NCI-H128 (cell line): ENCODE measurements around the gene JADE2.
"Not testable (repeated sequence)": the region's sequence is repeated elsewhere in the genome, so short reads cannot be mapped to it uniquely, and the experiment has no call there.

ENCODE experiments used
- DNase-seq: peaks from one replicate; lab custom pipeline; 2025; ENCODE audit not compliant: unreplicated experiment; lab: John Stamatoyannopoulos, UW

The JADE2 gene

GRCh38 chr5:134507452-134507851 lies 18.0 kb upstream of the JADE2 start:
- no peak for DNase-seq

GRCh38 chr5:134508521-134509195 lies 16.8 kb upstream of the JADE2 start:
- no peak for DNase-seq

GRCh38 chr5:134509308-134510040 lies 16.0 kb upstream of the JADE2 start:
- DNase-seq, result no peak

- no peak for DNase-seq
Measured at GRCh38 chr5:134510970-134511795, 14.3 kb upstream of the JADE2 start.

GRCh38 chr5:134511796-134512660 lies 13.4 kb upstream of the JADE2 start:
- no peak for DNase-seq

GRCh38 chr5:134512661-134512999 lies 12.8 kb upstream of the JADE2 start:
- DNase-seq, result no peak

- no peak for DNase-seq
Measured at GRCh38 chr5:134515801-134516200, 9.7 kb upstream of the JADE2 start.

- DNase-seq, result not testable (repeated sequence)
Measured at GRCh38 chr5:134516984-134517383, 8.5 kb upstream of the JADE2 start.

- no peak for DNase-seq
Measured at GRCh38 chr5:134517553-134517952, 7.9 kb upstream of the JADE2 start.

- no peak for DNase-seq
Measured at GRCh38 chr5:134519989-134520388, 5.5 kb upstream of the JADE2 start.

GRCh38 chr5:134521841-134522240 lies 3.6 kb upstream of the JADE2 start:
- DNase-seq, result no peak

GRCh38 chr5:134523543-134524271 lies 1.8 kb upstream of the JADE2 start:
- no peak for DNase-seq

- DNase-seq, result no peak
Measured at GRCh38 chr5:134524272-134524825, 1.1 kb upstream of the JADE2 start.

GRCh38 chr5:134525683-134526482 lies 413 bp downstream of the JADE2 start:
- DNase-seq, result no peak

GRCh38 chr5:134526483-134527155 lies 1.1 kb downstream of the JADE2 start:
- DNase-seq, result no peak

GRCh38 chr5:134527156-134527960 lies 1.9 kb downstream of the JADE2 start:
- peak; percentile 30 for DNase-seq

GRCh38 chr5:134527961-134528424 lies 2.5 kb downstream of the JADE2 start:
- DNase-seq, result no peak

GRCh38 chr5:134528556-134528955 lies 3.1 kb downstream of the JADE2 start:
- DNase-seq, result no peak
